HepG2 (cell line): Measurements from ENCODE around the gene CSNK1G3. TPM values are rescaled to one million over a fixed set of nuclear protein-coding genes. Genes with fewer than 3 reads are reported as not detected.

Source experiments
- ATAC-seq: fragments of 200-7000 bp; cut with Tn5 transposase; 3 replicates; pipeline ENCODE4 v1.9.1; 2020; ENCODE audit warnings: mild to moderate bottlenecking, moderate library complexity
- BruUV-seq: library from RNA; stranded (reverse); fragments of 400-500 nt; replicated peaks from 2 replicates; lab custom pipeline; 2021; lab: Mats Ljungman, UMichigan
- CTCF ChIA-PET: fragments of 300-600 bp; formaldehyde crosslinking; extraction: SDS; loops from one replicate; lab custom pipeline; 2021; ENCODE audit warnings: low total read pairs, inconsistent platforms, low intra/inter-chr PET ratio; lab: Yijun Ruan, JAX
- POLR2A ChIA-PET: fragments of 350-600 bp; sonication (Branson Sonifier 250); formaldehyde crosslinking; loops from one replicate; lab custom pipeline; 2020; ENCODE audit warnings: antibody characterized with exemption, inconsistent platforms; lab: Yijun Ruan, JAX
- DNase-seq: peaks from one replicate; pipeline ENCODE4 v3.0.0-alpha.2; 2015; ENCODE audit warnings: low spot score
- FAIRE-seq: peaks from 3 replicates; lab custom pipeline; 2011; peaks lifted over from hg19 to GRCh38; lab: Jason Lieb, UNC
- H2AFZ ChIP-seq: one replicate; pipeline ENCODE4 v1.6.1; 2011; ENCODE audit warnings: low read length, inconsistent platforms
- H3K27ac ChIP-seq: fragments of 300-600 bp; 3 replicates; pipeline ENCODE4 v1.8.0; 2011; ENCODE audit warnings: mixed run types, mild to moderate bottlenecking, mixed read lengths, low read length, inconsistent platforms; ENCODE audit not compliant: insufficient read depth; ENCODE audit errors: extremely low read length
- H3K27me3 ChIP-seq, 2 experiments: fragments of 200-600 bp in 1 of 2; 2 replicates in 1 of 2; 3 replicates in 1 of 2; pipeline versions ENCODE4 v1.6.0 to v1.8.0; 2011; ENCODE audit warnings: low read length in 2 of 2, mild to moderate bottlenecking in 2 of 2, moderate library complexity in 2 of 2, inconsistent platforms in 1 of 2; ENCODE audit not compliant: insufficient read depth in 2 of 2, control insufficient read depth in 1 of 2
- H3K36me3 ChIP-seq, 2 experiments: fragments of 200-600 bp in 1 of 2; replicated peaks in 1 of 2; 2 replicates in 1 of 2; 3 replicates in 1 of 2; pipeline versions ENCODE4 v1.5.1 to v1.8.0; 2011; ENCODE audit warnings: low read length in 2 of 2, inconsistent platforms in 1 of 2; ENCODE audit not compliant: insufficient read depth in 2 of 2, control insufficient read depth in 1 of 2
- H3K4me1 ChIP-seq: 2 replicates; pipeline ENCODE4 v1.5.1; 2012; ENCODE audit warnings: low read length, inconsistent platforms; ENCODE audit not compliant: insufficient read depth
- H3K4me2 ChIP-seq: 2 replicates; pipeline ENCODE4 v1.6.0; 2011; ENCODE audit warnings: low read depth, low read length, inconsistent platforms
- H3K4me3 ChIP-seq, 3 experiments: fragments of 200-600 bp in 1 of 3; sonication (generic), shearing (Covaris generic) in 1 of 3; replicated peaks in 1 of 3; 2 replicates each; pipeline ENCODE4 v1.5.1; 2011 to 2016; ENCODE audit warnings: low read length in 3 of 3, inconsistent platforms in 2 of 3, low read depth in 2 of 3, mild to moderate bottlenecking in 2 of 3, control low read depth in 1 of 3, mixed read lengths in 1 of 3; ENCODE audit not compliant: insufficient read depth in 1 of 3
- H3K79me2 ChIP-seq: one replicate; pipeline ENCODE4 v1.6.1; 2011; ENCODE audit warnings: low read length, inconsistent platforms; ENCODE audit not compliant: insufficient read depth
- H3K9ac ChIP-seq: 2 replicates; pipeline ENCODE4 v1.6.0; 2011; ENCODE audit warnings: mild to moderate bottlenecking, low read depth, low read length, inconsistent platforms; ENCODE audit not compliant: insufficient read depth
- H3K9me3 ChIP-seq: 2 replicates; pipeline ENCODE4 v1.5.1; 2012; ENCODE audit warnings: mild to moderate bottlenecking, low read length
- H4K20me1 ChIP-seq: 2 replicates; pipeline ENCODE4 v1.6.0; 2011; ENCODE audit warnings: inconsistent platforms, mild to moderate bottlenecking, low read length, moderate library complexity; ENCODE audit not compliant: insufficient read depth
- E2F1 ChIP-seq: sonication (generic); formaldehyde crosslinking; IDR thresholded peaks from 2 replicates; pipeline ENCODE4 v1.5.0; 2020; ENCODE audit warnings: missing genetic modification reagents
- KDM3A ChIP-seq: IDR thresholded peaks from 2 replicates; pipeline ENCODE4 v1.6.1; 2018; ENCODE audit warnings: low read depth, missing compliant biosample characterization
- KLF11 ChIP-seq: IDR thresholded peaks from 2 replicates; pipeline ENCODE4 v1.6.1; 2016; ENCODE audit warnings: missing compliant biosample characterization
- SP2 ChIP-seq: sonication (generic); formaldehyde crosslinking; IDR thresholded peaks from 2 replicates; pipeline ENCODE4 v1.5.1; 2020; ENCODE audit warnings: mild to moderate bottlenecking, missing genetic modification reagents
- SYNCRIP ChIP-seq: fragments of 200-400 bp; formaldehyde crosslinking; IDR thresholded peaks from 2 replicates; pipeline ENCODE4 v1.6.1; 2018; ENCODE audit warnings: mild to moderate bottlenecking, low read depth, low read length; ENCODE audit not compliant: insufficient read depth
- ZHX2 ChIP-seq, 2 experiments: sonication (generic) in 1 of 2; formaldehyde crosslinking in 1 of 2; IDR thresholded peaks; 2 replicates each; pipeline versions ENCODE4 v1.6.1 to v1.9.0; 2014 to 2022; ENCODE audit warnings: antibody characterized with exemption in 1 of 2, borderline replicate concordance in 1 of 2, inconsistent platforms in 1 of 2, low read depth in 1 of 2, missing genetic modification reagents in 1 of 2
- WGBS: methylation state at CpG from one replicate; pipeline ENCODE4 v1.1.6; 2017; ENCODE audit warnings: low lambda C conversion rate; 5-methylcytosine and 5-hydroxymethylcytosine counted together
- in situ Hi-C: cut with HindIII; loops from 2 replicates; pipeline ENCODE4 v1.10.0; 2017; ENCODE audit warnings: low pct_unique_long_range_greater_than_20kb; ENCODE audit not compliant: extremely low pct_ligation_motif_present
- intact Hi-C: fragments of 100-400 bp; cut with micrococcal nuclease; formaldehyde crosslinking; loops from one replicate; pipeline ENCODE4 v1.10.0; 2022; ENCODE audit not compliant: unreplicated experiment
- polyA plus RNA-seq, 8 experiments: library from polyadenylated mRNA; depleted of rRNA in 3 of 8; stranded (reverse) in 7 of 8; unstranded in 1 of 8; fragments of >200 nt; fragmentation: Illumina TruSeq in 4 of 8; extraction: Trizol in 4 of 8; gene quantifications; 2 replicates each; pipeline versions ENCODE4 v1.2.1 to v1.2.3, GENCODE V29; 2011 to 2016; ENCODE audit warnings: low read depth in 4 of 8, missing spikeins in 1 of 8, mixed read lengths in 1 of 8; ENCODE audit not compliant: insufficient read depth in 1 of 8
- total RNA-seq, 5 experiments: library from RNA; depleted of rRNA; stranded (reverse); fragments of >200 nt; fragmentation: Illumina TruSeq; extraction: Trizol; gene quantifications; 2 replicates each; pipeline ENCODE4 v1.2.3, GENCODE V29; 2016; ENCODE audit warnings: low read depth in 1 of 5
- TF ChIP-seq, protein P1 (sequence below): sonication (generic); formaldehyde crosslinking; IDR thresholded peaks from 2 replicates; pipeline ENCODE4 v1.4.0; 2020; ENCODE audit warnings: missing genetic modification reagents, borderline replicate concordance
- TF ChIP-seq, protein P2 (sequence below): IDR thresholded peaks from 2 replicates; pipeline ENCODE4 v1.6.1; 2018; ENCODE audit warnings: missing genetic modification reagents

Gene CSNK1G3
- total and polyA plus RNA-seq, 2 of the 13 experiments (the other 11 are each of a cell fraction or from before 2014, with no cell fraction given) = 11.3 to 31.5 TPM

GRCh38 chr5:123549256-123549904, 37.4 kb downstream of the CSNK1G3 start (continued):
- TF ChIP-seq, protein P1, sequence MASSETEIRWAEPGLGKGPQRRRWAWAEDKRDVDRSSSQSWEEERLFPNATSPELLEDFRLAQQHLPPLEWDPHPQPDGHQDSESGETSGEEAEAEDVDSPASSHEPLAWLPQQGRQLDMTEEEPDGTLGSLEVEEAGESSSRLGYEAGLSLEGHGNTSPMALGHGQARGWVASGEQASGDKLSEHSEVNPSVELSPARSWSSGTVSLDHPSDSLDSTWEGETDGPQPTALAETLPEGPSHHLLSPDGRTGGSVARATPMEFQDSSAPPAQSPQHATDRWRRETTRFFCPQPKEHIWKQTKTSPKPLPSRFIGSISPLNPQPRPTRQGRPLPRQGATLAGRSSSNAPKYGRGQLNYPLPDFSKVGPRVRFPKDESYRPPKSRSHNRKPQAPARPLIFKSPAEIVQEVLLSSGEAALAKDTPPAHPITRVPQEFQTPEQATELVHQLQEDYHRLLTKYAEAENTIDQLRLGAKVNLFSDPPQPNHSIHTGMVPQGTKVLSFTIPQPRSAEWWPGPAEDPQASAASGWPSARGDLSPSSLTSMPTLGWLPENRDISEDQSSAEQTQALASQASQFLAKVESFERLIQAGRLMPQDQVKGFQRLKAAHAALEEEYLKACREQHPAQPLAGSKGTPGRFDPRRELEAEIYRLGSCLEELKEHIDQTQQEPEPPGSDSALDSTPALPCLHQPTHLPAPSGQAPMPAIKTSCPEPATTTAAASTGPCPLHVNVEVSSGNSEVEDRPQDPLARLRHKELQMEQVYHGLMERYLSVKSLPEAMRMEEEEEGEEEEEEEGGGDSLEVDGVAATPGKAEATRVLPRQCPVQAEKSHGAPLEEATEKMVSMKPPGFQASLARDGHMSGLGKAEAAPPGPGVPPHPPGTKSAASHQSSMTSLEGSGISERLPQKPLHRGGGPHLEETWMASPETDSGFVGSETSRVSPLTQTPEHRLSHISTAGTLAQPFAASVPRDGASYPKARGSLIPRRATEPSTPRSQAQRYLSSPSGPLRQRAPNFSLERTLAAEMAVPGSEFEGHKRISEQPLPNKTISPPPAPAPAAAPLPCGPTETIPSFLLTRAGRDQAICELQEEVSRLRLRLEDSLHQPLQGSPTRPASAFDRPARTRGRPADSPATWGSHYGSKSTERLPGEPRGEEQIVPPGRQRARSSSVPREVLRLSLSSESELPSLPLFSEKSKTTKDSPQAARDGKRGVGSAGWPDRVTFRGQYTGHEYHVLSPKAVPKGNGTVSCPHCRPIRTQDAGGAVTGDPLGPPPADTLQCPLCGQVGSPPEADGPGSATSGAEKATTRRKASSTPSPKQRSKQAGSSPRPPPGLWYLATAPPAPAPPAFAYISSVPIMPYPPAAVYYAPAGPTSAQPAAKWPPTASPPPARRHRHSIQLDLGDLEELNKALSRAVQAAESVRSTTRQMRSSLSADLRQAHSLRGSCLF (CRISPR knock-in tag) = no peak
- TF ChIP-seq SYNCRIP (no peak), KDM3A (CRISPR knock-in tag) (no peak)

DNA sequence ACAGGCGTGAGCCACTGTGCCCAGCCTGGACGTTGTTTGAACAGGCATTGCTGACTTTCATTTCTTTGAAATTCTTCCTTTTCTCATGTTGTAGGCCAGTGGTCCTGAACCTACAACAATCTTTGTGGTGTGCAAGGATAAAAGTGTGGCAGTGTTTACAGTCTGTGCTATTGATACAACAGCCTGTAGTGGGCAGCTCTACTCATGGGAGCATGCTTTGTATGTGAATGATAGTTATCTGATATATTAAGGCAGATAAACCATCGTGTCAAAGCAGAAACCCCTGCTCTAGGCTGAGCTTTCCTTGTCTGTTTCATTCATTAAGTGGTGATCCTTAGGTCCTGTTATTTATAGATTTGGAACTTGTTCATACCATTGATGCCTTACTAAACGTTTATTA, 42.6 kb downstream of the CSNK1G3 start:
- Histone ChIP-seq H3K36me3 (no peaks in the 10 kb centered on the region; a peak in 1 of 5 replicates), H4K20me1 (no peaks in the 10 kb centered on the region), H3K27me3 (no peaks in the 10 kb centered on the region), H3K4me2 (no peak overlapping the region), H3K79me2 (no peaks in the 10 kb centered on the region), H2AFZ (no peak overlapping the region), H3K4me1 (no peaks in the 10 kb centered on the region), H3K4me3 (no peak overlapping the region), H3K9ac (no peak overlapping the region), H3K27ac (no peak overlapping the region), H3K9me3 (no peaks in the 10 kb centered on the region)
- intact Hi-C loops (no loop called here), in situ Hi-C loops (no loop called here)
- 94% methylated on average over 4 of the region's 4 CpGs for WGBS
- CTCF ChIA-PET = no interaction called here
- FAIRE-seq (no peak), DNase-seq (no peak), ATAC-seq (no peak)
- POLR2A ChIA-PET = no interaction called here
- BruUV-seq = no TSS peak
- TF ChIP-seq KLF11 (CRISPR knock-in tag) = no peak
- TF ChIP-seq SP2 (CRISPR knock-in tag) = no peak
- no peak for TF ChIP-seq E2F1
- no peak for TF ChIP-seq ZHX2 (IDR thresholded peaks at IDR 0.05; ENCODE audit: low read depth)
- no peak for TF ChIP-seq ZHX2 (CRISPR knock-in tag; IDR thresholded peaks at IDR 0.05; ENCODE audit: borderline replicate concordance)
- TF ChIP-seq, protein P2, sequence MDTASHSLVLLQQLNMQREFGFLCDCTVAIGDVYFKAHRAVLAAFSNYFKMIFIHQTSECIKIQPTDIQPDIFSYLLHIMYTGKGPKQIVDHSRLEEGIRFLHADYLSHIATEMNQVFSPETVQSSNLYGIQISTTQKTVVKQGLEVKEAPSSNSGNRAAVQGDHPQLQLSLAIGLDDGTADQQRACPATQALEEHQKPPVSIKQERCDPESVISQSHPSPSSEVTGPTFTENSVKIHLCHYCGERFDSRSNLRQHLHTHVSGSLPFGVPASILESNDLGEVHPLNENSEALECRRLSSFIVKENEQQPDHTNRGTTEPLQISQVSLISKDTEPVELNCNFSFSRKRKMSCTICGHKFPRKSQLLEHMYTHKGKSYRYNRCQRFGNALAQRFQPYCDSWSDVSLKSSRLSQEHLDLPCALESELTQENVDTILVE (CRISPR knock-in tag) = no peak
